Uterus (tissue), 2 donors: ENCODE data around the gene GPBP1L1.

Experiments
- POLR2A ChIP-seq, 2 donors: fragments of 450-650 bp; IDR thresholded peaks; one replicate each; pipeline ENCODE4 v1.6.1; 2016; ENCODE audit warnings: antibody characterized with exemption in 2 of 2, mild to moderate bottlenecking in 1 of 2, moderate library complexity in 1 of 2
- TF ChIP-seq, protein P1 (sequence below), 4 experiments: fragments of 200-600 bp in 2 of 4; fragments of 450-650 bp in 2 of 4; sonication (generic) in 2 of 4; IDR thresholded peaks; one replicate each; pipeline ENCODE4 v1.5.1; 2016 to 2019; ENCODE audit warnings: antibody characterized with exemption in 4 of 4, mild to moderate bottlenecking in 2 of 4, moderate library complexity in 1 of 4

DNA sequence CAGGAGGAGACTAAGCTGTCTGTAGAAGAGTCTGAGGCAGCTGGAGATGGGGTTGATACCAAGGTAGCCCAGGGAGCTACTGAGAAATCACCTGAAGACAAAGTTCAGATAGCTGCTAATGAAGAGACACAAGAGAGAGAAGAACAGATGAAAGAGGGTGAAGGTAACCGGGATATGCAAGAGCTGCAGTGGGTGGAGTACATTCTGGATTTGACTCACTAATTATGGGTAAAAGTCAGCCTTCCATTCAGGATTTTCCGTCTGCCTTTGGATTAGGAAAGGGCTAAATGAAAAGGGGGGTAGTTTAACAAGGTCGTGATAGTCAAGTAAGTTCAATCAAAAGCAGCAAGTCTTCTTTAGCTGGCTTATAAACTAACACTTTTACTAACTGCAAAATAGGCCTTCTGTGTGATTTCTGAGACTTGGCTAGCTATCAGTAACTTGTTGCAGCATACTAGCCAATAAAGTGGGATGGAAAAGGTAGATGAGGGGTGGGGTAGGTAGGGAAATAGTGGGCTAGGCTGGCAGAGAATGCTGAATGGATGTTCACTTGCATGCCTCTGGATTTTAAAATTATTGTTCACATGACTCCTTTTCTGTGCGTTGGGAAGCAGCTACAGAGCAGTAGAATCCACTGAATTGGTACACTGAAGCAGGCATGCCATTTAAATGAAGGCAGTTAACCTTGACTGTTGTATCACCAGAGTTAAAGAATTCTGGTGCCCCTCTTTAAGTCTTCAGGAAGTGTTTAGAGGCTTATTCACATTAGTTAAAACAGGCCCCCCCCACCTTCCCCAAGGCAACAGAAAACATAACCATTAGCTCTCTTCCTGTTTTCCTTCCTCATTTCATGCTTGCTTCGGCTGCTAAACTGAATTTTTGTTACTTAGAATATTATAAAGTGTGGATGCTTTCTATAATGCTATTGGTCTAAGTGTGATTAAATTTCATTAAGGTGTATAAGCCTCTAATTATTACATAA is 77.9 kb downstream of the GPBP1L1 start:
- no peak for TF ChIP-seq POLR2A (IDR thresholded peaks at IDR 0.05)
- TF ChIP-seq, protein P1, sequence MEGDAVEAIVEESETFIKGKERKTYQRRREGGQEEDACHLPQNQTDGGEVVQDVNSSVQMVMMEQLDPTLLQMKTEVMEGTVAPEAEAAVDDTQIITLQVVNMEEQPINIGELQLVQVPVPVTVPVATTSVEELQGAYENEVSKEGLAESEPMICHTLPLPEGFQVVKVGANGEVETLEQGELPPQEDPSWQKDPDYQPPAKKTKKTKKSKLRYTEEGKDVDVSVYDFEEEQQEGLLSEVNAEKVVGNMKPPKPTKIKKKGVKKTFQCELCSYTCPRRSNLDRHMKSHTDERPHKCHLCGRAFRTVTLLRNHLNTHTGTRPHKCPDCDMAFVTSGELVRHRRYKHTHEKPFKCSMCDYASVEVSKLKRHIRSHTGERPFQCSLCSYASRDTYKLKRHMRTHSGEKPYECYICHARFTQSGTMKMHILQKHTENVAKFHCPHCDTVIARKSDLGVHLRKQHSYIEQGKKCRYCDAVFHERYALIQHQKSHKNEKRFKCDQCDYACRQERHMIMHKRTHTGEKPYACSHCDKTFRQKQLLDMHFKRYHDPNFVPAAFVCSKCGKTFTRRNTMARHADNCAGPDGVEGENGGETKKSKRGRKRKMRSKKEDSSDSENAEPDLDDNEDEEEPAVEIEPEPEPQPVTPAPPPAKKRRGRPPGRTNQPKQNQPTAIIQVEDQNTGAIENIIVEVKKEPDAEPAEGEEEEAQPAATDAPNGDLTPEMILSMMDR (IDR thresholded peaks at IDR 0.05) = no peak
